Naive thymus-derived CD8-positive, alpha-beta T cell (primary cell): ENCODE data around the gene TMC7. TPM values are rescaled to one million over a fixed set of nuclear protein-coding genes. Genes with fewer than 3 reads are reported as not detected.

Source experiments
- ATAC-seq, 2 donors: fragments of 150-1000 bp; cut with Tn5 transposase in 1 of 2; sonication (Bioruptor Pico), chemical (Tn5 transposase) in 1 of 2; 1 replicate in 1 of 2; 2 replicates in 1 of 2; pipeline ENCODE4 v1.10.0; 2021; ENCODE audit warnings: mild to moderate bottlenecking in 2 of 2, moderate library complexity in 2 of 2
- POLR2A ChIA-PET: fragments of 350-600 bp; sonication (Branson Sonifier 250); formaldehyde crosslinking; loops from one replicate; lab custom pipeline; 2021; ENCODE audit warnings: antibody characterized with exemption; lab: Charles Lee
- DNase-seq, 10 donors: peaks; one replicate each; pipeline versions ENCODE4 v3.0.0 to v3.0.0-alpha.2; 2020 to 2022
- H3K27ac Mint-ChIP-seq, 10 donors: one replicate each; pipeline ENCODE4 v1.8.0; 2020 to 2022; ENCODE audit warnings: mild to moderate bottlenecking in 10 of 10, mixed read lengths in 10 of 10, moderate library complexity in 4 of 10, inconsistent platforms in 1 of 10
- H3K27me3 Mint-ChIP-seq, 5 donors: one replicate each; pipeline ENCODE4 v1.8.0; 2021 to 2022; ENCODE audit warnings: mixed read lengths in 5 of 5
- H3K36me3 Mint-ChIP-seq, 3 donors: one replicate each; pipeline ENCODE4 v1.8.0; 2020 to 2022; ENCODE audit warnings: mixed read lengths in 3 of 3, mild to moderate bottlenecking in 2 of 3, inconsistent platforms in 1 of 3
- H3K4me1 Mint-ChIP-seq, 4 donors: one replicate each; pipeline ENCODE4 v1.8.0; 2021 to 2022; ENCODE audit warnings: mixed read lengths in 4 of 4
- H3K4me3 Mint-ChIP-seq, 10 donors: one replicate each; pipeline ENCODE4 v1.8.0; 2020 to 2022; ENCODE audit warnings: mild to moderate bottlenecking in 10 of 10, mixed read lengths in 10 of 10, moderate library complexity in 6 of 10, inconsistent platforms in 1 of 10
- H3K9me3 Mint-ChIP-seq, 9 donors: one replicate each; pipeline ENCODE4 v1.8.0; 2020 to 2022; ENCODE audit warnings: mixed read lengths in 9 of 9, mild to moderate bottlenecking in 3 of 9, inconsistent platforms in 1 of 9, moderate library complexity in 1 of 9
- polyA plus RNA-seq, 3 donors: library from polyadenylated mRNA; unstranded; fragments of 300-500 nt; fragmentation: Illumina TruSeq; gene quantifications; one replicate each; pipeline ENCODE4 v1.2.3, GENCODE V29; 2021
- total RNA-seq, 8 experiments: library from RNA in 2 of 8; stranded (reverse) in 2 of 8; gene quantifications; one replicate each; pipeline ENCODE4 v1.2.3 and lab custom pipeline; 2021 to 2026

The TMC7 gene
- total and polyA plus RNA-seq, 5 experiments from 2014 or later: not detected

DNA sequence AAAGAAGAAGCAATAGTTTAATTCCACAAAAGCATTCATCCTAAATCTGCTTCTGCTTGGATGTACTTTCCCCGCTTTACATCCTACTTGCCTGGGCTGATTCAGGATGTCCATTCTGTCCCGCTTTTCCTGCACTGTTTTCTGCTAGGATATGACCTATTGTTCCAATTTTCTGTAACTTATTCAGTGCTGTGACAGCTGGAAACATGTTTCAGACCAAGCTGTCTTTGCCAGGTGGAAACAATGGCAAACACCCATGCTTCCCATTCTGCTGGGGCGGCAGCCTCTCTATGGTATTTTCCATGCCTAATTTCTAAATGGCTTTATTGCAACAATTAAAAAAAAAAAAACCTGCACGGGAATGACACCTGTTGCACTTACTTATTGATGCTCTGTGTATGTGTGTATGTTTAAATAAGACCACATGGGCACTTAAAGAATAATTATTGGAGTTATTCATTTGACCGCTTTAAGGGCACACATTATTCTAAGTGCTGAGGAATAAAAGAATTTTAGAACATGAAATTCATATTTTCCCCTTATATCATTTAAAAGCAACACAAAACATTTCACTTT lies 104.7 kb downstream of the TMC7 start:
- peaks cover 0 to 4% (median 0%) of the 10 kb centered on the region in 9 donors for H3K9me3 Mint-ChIP-seq
- DNase-seq: no peak
- POLR2A ChIA-PET: no interaction called here
- H3K27ac Mint-ChIP-seq: no peak overlapping the region
- no peak for ATAC-seq
- H3K4me3 Mint-ChIP-seq: no peak overlapping the region
- peaks cover 0 to 8% (median 4%) of the 10 kb centered on the region in 4 donors for H3K4me1 Mint-ChIP-seq
- peaks cover 2 to 19% (median 7%) of the 10 kb centered on the region in 5 donors for H3K27me3 Mint-ChIP-seq
- no peaks in the 10 kb centered on the region for H3K36me3 Mint-ChIP-seq

DNA sequence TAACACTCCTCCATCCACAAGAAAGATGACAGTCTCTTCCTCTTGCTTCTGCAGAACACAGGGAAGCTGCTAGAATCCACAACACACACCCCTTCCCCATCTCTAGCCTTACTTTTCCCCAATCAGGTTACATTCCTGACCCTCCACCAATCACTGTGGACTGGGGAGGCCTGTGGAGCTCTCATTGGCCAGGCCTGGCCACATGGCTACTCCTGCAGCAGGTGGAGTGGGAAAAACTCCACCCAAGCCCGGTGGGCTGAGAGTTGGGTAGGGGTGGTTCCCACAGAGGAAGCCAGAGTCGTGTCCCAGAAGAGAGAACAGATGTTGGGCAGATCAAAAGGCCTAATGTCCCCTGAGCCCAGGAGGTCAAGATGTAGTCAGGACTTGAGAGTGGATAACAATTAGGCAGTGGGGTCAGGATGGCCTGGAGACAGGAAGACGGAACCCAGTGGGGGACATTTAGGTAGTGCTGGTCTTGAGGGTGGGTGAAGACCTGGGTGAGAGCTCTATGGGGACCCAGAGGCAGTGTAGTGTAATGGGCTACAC lies 105.7 kb downstream of the TMC7 start:
- Mint-ChIP-seq H3K27ac (peak overlapping the region in 1 of 10 donors; percentile 45), H3K4me1 (peaks cover 0 to 8% (median 4%) of the 10 kb centered on the region in 4 donors), H3K4me3 (peak overlapping the region in 1 of 10 donors; percentile 29), H3K9me3 (peaks cover 0 to 4% (median 0%) of the 10 kb centered on the region in 9 donors), H3K36me3 (no peaks in the 10 kb centered on the region), H3K27me3 (peaks cover 2 to 19% (median 7%) of the 10 kb centered on the region in 5 donors)
- ATAC-seq (no peak), DNase-seq (no peak)
- POLR2A ChIA-PET: no interaction called here

DNA sequence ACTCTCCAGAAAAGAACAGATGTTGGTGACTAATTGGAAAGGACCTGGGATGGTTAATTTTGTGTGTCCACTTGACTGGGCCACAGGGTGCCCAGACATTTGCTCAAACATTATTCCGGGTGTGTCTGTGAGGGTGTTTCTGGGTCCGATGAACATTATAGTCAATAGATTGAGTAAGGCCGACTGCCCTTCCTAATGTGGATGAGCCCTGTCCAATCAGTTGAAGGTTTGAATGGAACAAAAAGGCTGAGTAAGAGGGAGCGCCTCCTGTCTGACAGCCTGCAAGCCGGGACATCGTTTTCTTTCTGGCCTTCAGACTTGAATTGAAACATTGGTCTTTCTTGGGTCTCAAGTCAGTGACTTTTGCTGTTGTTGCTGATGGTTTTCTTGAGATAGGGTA lies 107.2 kb downstream of the TMC7 start:
- Mint-ChIP-seq H3K27me3 (peaks cover 5 to 17% (median 9%) of the 10 kb centered on the region in 5 donors), H3K36me3 (no peaks in the 10 kb centered on the region), H3K27ac (peak overlapping the region in 1 of 10 donors; percentile 1), H3K9me3 (peaks cover 0 to 4% (median 0%) of the 10 kb centered on the region in 9 donors), H3K4me1 (peaks cover 0 to 8% (median 7%) of the 10 kb centered on the region in 4 donors), H3K4me3 (no peak overlapping the region)
- POLR2A ChIA-PET: no interaction called here
- no peak for ATAC-seq
- DNase-seq: no peak

DNA sequence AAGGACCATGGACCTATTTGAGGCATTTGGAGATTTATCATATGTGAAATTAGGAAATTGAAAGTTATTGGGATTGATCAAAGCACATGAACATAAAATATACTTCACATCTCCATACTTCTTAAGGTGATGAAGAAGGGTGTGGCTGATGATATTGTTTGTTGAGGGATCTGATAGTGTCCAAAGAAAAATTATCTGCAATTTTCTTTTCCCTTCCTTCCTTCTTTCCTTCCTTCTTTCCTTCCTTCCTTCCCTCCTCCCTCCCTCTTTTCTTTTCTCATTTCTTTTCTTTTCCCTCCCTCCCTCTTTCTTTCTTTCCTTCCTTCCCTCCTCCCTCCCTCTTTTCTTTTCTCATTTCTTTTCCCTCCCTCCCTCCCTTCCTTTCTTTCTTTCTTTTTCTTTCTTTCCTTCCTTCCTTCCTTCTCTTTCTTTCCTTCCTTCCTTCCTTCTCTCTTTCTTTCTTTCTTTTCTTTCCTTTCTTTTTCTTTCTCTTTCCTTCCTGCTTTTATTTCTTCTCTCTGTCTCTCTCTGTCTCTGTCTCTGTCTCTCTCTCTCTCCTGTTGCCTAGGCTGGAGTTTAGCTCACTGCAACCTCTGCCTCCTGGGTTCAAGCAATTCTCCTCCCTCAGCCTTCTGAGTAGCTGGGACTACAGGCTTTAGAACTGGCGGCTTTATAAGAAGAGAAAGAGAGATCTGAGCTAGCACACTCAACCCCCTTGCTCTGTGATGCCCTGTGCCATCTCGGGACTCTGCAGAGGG lies 109.1 kb downstream of the TMC7 start:
- Mint-ChIP-seq H3K27ac (no peak overlapping the region), H3K4me3 (no peak overlapping the region), H3K4me1 (peaks cover 0 to 6% (median 0%) of the 10 kb centered on the region in 4 donors), H3K27me3 (peaks cover 7 to 17% (median 13%) of the 10 kb centered on the region in 5 donors), H3K9me3 (peaks cover 0 to 6% (median 0%) of the 10 kb centered on the region in 9 donors), H3K36me3 (peaks cover 0 to 2% (median 0%) of the 10 kb centered on the region in 3 donors)
- POLR2A ChIA-PET: no interaction called here
- no peak for DNase-seq
- no peak for ATAC-seq

DNA sequence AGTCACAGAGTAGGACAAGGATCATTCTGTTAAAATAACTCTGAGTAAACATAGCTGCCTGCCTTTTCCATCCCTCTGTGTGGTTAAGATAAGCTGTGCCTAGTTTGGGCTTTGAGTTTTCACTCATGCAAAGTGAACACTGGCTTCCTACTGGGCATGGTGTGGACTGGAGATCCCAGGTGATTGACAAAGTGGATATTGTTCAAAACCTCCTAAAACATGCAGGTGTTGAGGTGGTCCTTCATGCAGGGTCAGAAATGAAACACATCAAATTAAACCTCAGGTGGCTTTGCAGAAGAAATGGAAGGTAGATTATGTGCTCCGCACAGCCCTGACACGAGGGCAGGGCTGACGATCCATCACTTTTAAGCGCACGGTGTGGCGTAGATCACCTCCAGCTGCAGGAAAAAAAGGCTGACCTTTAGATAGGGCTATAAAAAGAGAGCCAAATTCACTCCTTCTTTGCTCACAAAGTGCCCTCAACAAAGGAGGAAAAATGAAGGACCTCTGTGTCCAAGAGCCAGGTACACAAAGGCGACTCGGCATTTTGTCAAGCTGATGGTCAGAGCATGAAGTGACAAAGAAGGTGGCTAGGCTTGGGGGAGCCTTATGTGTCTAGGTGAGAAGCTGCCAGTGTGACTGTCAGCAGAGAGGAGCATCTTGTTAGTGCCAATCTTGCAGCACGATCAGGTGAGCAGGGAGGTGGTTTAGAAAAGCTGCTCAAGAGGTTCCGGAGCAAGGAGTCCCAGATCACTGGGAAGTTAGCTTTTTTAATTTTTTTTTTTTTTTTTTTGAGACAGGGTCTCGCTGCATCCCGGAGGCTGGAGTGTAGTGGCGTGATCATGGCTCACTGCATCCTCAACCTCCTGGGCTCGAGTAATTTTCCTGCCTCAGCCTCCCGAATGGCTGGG lies 110.2 kb downstream of the TMC7 start:
- Mint-ChIP-seq H3K9me3 (peaks cover 0 to 12% (median 0%) of the 10 kb centered on the region in 9 donors), H3K27ac (no peak overlapping the region), H3K27me3 (peaks cover 5 to 19% (median 11%) of the 10 kb centered on the region in 5 donors), H3K4me1 (peaks cover 0 to 6% (median 0%) of the 10 kb centered on the region in 4 donors), H3K36me3 (peaks cover 0 to 8% (median 2%) of the 10 kb centered on the region in 3 donors), H3K4me3 (no peak overlapping the region)
- POLR2A ChIA-PET: no interaction called here
- ATAC-seq: no peak
- DNase-seq: no peak

GRCh38 chr16:19094542-19095365 lies 111.0 kb downstream of the TMC7 start:
- DNase-seq (no peak), ATAC-seq (no peak)
- Mint-ChIP-seq H3K4me3 (no peak overlapping the region), H3K27ac (no peak overlapping the region), H3K27me3 (peaks cover 6 to 19% (median 10%) of the 10 kb centered on the region in 5 donors), H3K4me1 (peaks cover 0 to 6% (median 0%) of the 10 kb centered on the region in 4 donors), H3K36me3 (peaks cover 0 to 8% (median 2%) of the 10 kb centered on the region in 3 donors), H3K9me3 (peaks cover 0 to 14% (median 0%) of the 10 kb centered on the region in 9 donors)
- POLR2A ChIA-PET: no interaction called here

GRCh38 chr16:19095654-19096053 lies 111.9 kb downstream of the TMC7 start:
- DNase-seq (no peak), ATAC-seq (no peak)
- Mint-ChIP-seq H3K27me3 (peaks cover 7 to 19% (median 13%) of the 10 kb centered on the region in 5 donors), H3K9me3 (peaks cover 0 to 19% (median 0%) of the 10 kb centered on the region in 9 donors), H3K36me3 (peaks cover 0 to 8% (median 2%) of the 10 kb centered on the region in 3 donors), H3K4me3 (no peak overlapping the region), H3K4me1 (peaks cover 0 to 6% (median 0%) of the 10 kb centered on the region in 4 donors), H3K27ac (no peak overlapping the region)
- POLR2A ChIA-PET: no interaction called here

- POLR2A ChIA-PET: no interaction called here
- H3K36me3 Mint-ChIP-seq: peaks cover 0 to 8% (median 2%) of the 10 kb centered on the region in 3 donors
- H3K27me3 Mint-ChIP-seq: peaks cover 7 to 15% (median 13%) of the 10 kb centered on the region in 5 donors
- no peak overlapping the region for H3K4me3 Mint-ChIP-seq
- DNase-seq (no peak), ATAC-seq (no peak)
- peaks cover 0 to 14% (median 0%) of the 10 kb centered on the region in 9 donors for H3K9me3 Mint-ChIP-seq
- peaks cover 0 to 6% (median 0%) of the 10 kb centered on the region in 4 donors for H3K4me1 Mint-ChIP-seq
- no peak overlapping the region for H3K27ac Mint-ChIP-seq
Observed at GRCh38 chr16:19098173-19098572, 114.4 kb downstream of the TMC7 start.

- Mint-ChIP-seq H3K27me3 (peaks cover 0 to 12% (median 9%) of the 10 kb centered on the region in 5 donors), H3K27ac (no peak overlapping the region), H3K9me3 (peaks cover 0 to 14% (median 0%) of the 10 kb centered on the region in 9 donors), H3K36me3 (peaks cover 0 to 8% (median 2%) of the 10 kb centered on the region in 3 donors), H3K4me3 (no peak overlapping the region), H3K4me1 (no peaks in the 10 kb centered on the region)
- no peak for DNase-seq
- ATAC-seq: no peak
- POLR2A ChIA-PET: no interaction called here
Observed at GRCh38 chr16:19102187-19102872, 118.6 kb downstream of the TMC7 start.

DNA sequence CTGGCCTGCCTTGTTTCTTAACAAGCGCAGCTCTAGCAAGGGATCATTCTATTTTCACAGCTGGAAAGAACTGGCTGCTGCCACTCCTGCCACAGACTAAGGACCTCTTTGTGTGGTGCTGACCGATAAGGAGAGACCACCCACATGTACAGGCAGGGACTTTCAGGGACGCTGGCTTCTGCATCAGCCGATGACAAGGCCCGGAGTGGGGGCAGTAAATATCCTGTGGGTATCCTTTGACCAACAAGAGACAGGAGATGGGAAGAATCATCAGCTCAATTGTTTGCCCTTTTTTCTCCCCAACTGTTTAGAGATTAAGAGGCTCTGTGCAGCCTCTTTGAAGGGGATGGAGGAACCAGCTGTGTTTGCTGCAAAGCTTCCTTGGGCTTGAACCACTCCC lies 120.9 kb downstream of the TMC7 start:
- ATAC-seq (no peak), DNase-seq (no peak)
- peaks cover 0 to 6% (median 0%) of the 10 kb centered on the region in 9 donors for H3K9me3 Mint-ChIP-seq
- H3K27ac Mint-ChIP-seq: no peak overlapping the region
- no peaks in the 10 kb centered on the region for H3K36me3 Mint-ChIP-seq
- no peaks in the 10 kb centered on the region for H3K4me1 Mint-ChIP-seq
- POLR2A ChIA-PET: no interaction called here
- H3K27me3 Mint-ChIP-seq: peaks cover 0 to 14% (median 10%) of the 10 kb centered on the region in 5 donors
- H3K4me3 Mint-ChIP-seq: no peak overlapping the region

- ATAC-seq (no peak), DNase-seq (no peak)
- H3K36me3 Mint-ChIP-seq: no peaks in the 10 kb centered on the region
- no peak overlapping the region for H3K4me3 Mint-ChIP-seq
- POLR2A ChIA-PET: no interaction called here
- peaks cover 0 to under 1% (median 0%) of the 10 kb centered on the region in 9 donors for H3K9me3 Mint-ChIP-seq
- H3K27me3 Mint-ChIP-seq: peaks cover 0 to 14% (median 6%) of the 10 kb centered on the region in 5 donors
- H3K4me1 Mint-ChIP-seq: no peaks in the 10 kb centered on the region
- no peak overlapping the region for H3K27ac Mint-ChIP-seq
Observed at GRCh38 chr16:19105131-19105530, 121.4 kb downstream of the TMC7 start.
